CD4-positive, CD25-positive, alpha-beta regulatory T cell (primary cell): ENCODE data around the gene L1CAM. TPM values are rescaled to one million over a fixed set of nuclear protein-coding genes. Genes with fewer than 3 reads are reported as not detected.

Experiments used
- ATAC-seq, 2 donors: fragments of 150-1000 bp; cut with Tn5 transposase; one replicate each; pipeline ENCODE4 v1.10.0; 2021; ENCODE audit warnings: low read depth in 2 of 2, moderate number of reproducible peaks in 2 of 2, moderate library complexity in 1 of 2
- DNase-seq, 3 donors: peaks; one replicate each; pipeline versions ENCODE4 v3.0.0 to v3.0.0-alpha.2; 2012 to 2022; ENCODE audit warnings: mixed read lengths in 1 of 3
- H3K27ac ChIP-seq: one replicate; pipeline ENCODE4 v1.7.0; 2013; ENCODE audit warnings: mild to moderate bottlenecking, low read length; ENCODE audit not compliant: insufficient read depth, poor library complexity, severe bottlenecking
- H3K27me3 ChIP-seq: one replicate; pipeline ENCODE4 v1.7.0; 2013; ENCODE audit warnings: low read length; ENCODE audit not compliant: control insufficient read depth, insufficient read depth
- H3K36me3 ChIP-seq: one replicate; pipeline ENCODE4 v1.7.0; 2013; ENCODE audit warnings: mild to moderate bottlenecking, low read length, moderate library complexity; ENCODE audit not compliant: control insufficient read depth, insufficient read depth
- H3K4me1 ChIP-seq: 2 replicates; pipeline ENCODE4 v1.7.0; 2013; ENCODE audit warnings: mild to moderate bottlenecking, low read length; ENCODE audit not compliant: insufficient read depth, control insufficient read depth, poor library complexity, severe bottlenecking
- H3K4me3 ChIP-seq: one replicate; pipeline ENCODE4 v1.7.0; 2013; ENCODE audit warnings: low read depth, mild to moderate bottlenecking, low read length, moderate library complexity
- H3K9me3 ChIP-seq, 2 experiments: 1 replicate in 1 of 2; 2 replicates in 1 of 2; pipeline ENCODE4 v1.7.0; 2013; ENCODE audit warnings: low read length in 2 of 2, mild to moderate bottlenecking in 1 of 2, moderate library complexity in 1 of 2; ENCODE audit not compliant: control insufficient read depth in 2 of 2
- H3K27ac Mint-ChIP-seq, 3 donors: one replicate each; pipeline ENCODE4 v1.8.0; 2020 to 2022; ENCODE audit warnings: mild to moderate bottlenecking in 3 of 3, mixed read lengths in 3 of 3, moderate library complexity in 2 of 3
- H3K27me3 Mint-ChIP-seq: one replicate; pipeline ENCODE4 v1.8.0; 2022; ENCODE audit warnings: mild to moderate bottlenecking, mixed read lengths
- H3K36me3 Mint-ChIP-seq: one replicate; pipeline ENCODE4 v1.8.0; 2020; ENCODE audit warnings: mixed read lengths
- H3K4me1 Mint-ChIP-seq, 4 donors: one replicate each; pipeline ENCODE4 v1.8.0; 2020 to 2022; ENCODE audit warnings: mixed read lengths in 4 of 4, mild to moderate bottlenecking in 1 of 4
- H3K4me3 Mint-ChIP-seq, 4 donors: one replicate each; pipeline ENCODE4 v1.8.0; 2020 to 2022; ENCODE audit warnings: mild to moderate bottlenecking in 4 of 4, mixed read lengths in 4 of 4, moderate library complexity in 3 of 4
- H3K9me3 Mint-ChIP-seq, 7 donors: one replicate each; pipeline ENCODE4 v1.8.0; 2020 to 2022; ENCODE audit warnings: mixed read lengths in 7 of 7, mild to moderate bottlenecking in 3 of 7, moderate library complexity in 2 of 7
- polyA plus RNA-seq, 4 donors: library from polyadenylated mRNA; unstranded; fragments of 300-500 nt; fragmentation: Illumina TruSeq; gene quantifications; one replicate each; pipeline ENCODE4 v1.2.3, GENCODE V29; 2021
- total RNA-seq: library from RNA; stranded (reverse); gene quantifications from one replicate; pipeline ENCODE4 v1.2.3, GENCODE V29; 2022

The L1CAM gene
- total and polyA plus RNA-seq, 5 donors from 2014 or later = 0.67 to 2.1 TPM; not detected in 3

DNA sequence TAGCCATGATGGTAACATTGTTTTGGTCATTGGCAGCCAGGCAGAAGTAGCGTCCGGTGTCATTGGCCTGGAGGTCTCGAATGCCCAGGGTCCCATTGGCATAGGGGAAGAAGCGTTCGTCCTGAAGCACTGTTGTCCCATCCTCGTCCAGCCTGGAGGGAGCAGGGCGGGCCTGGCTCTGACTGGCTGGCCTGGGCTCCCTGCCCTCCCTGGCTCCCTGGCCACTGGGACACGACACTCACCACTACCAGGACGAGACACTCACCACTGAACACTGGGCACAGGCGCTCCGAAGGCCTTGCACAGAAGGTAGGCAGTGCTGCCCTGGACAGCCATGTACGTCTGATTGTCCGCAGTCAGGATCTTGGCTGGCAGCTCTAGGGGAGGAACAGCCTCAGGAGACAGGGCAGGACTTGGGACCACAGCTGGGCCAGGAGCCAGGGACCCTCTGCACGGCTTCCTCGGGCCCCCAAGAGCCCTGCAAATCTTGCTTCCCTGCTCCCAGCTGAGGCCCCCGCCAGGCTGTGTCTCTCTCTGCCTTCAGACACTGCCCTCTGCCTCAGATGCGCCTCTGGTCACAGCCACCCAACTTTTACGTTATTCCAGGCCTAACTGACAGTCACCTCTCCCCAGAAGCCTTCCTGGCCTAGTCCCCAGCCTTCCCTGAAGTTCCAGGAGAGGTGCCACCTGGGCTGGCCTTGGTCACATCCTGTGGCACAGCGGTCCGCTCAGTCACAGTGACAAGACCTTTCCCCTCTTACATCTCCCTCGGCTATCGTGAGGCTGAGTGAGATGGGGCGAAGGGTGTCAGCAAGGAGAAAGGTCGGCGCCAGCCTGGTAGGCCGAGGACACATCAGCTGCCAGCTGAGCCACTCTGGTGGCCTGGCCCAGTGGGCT is 17.1 kb downstream of the L1CAM start:
- Histone ChIP-seq H3K27me3 (no peaks in the 10 kb centered on the region), H3K36me3 (no peaks in the 10 kb centered on the region), H3K9me3 (no peaks in the 10 kb centered on the region), H3K27ac (no peak overlapping the region), H3K4me1 (no peaks in the 10 kb centered on the region), H3K4me3 (no peak overlapping the region)
- no peaks in the 10 kb centered on the region for H3K36me3 Mint-ChIP-seq
- H3K27ac Mint-ChIP-seq = no peak overlapping the region
- no peak for DNase-seq
- peaks cover 0 to 2% (median 0%) of the 10 kb centered on the region in 7 donors for H3K9me3 Mint-ChIP-seq
- no peaks in the 10 kb centered on the region for H3K27me3 Mint-ChIP-seq
- no peak overlapping the region for H3K4me3 Mint-ChIP-seq
- no peak for ATAC-seq
- H3K4me1 Mint-ChIP-seq = no peaks in the 10 kb centered on the region

DNA sequence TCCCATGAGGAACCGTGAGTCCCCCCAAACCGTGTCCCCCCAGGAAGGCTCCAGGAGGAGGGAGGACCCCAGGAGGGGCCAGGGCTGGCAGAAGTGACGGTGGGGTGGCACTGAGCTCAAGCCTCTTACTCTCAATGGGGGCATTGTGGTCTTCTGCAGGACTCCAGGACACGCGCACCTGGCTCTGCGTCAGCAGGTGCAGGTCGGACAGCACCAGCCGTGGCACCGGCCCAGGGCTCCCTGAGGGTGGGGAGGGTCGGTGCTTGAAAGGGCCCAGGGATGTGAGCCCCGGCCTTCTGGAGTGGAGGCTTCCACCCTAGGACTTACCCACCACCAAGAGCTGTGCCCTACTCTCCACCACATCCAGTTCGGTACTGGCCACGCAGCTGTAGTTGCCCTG is 18.3 kb downstream of the L1CAM start:
- no peaks in the 10 kb centered on the region for H3K27me3 Mint-ChIP-seq
- Histone ChIP-seq H3K4me1 (no peaks in the 10 kb centered on the region), H3K4me3 (no peak overlapping the region), H3K36me3 (no peaks in the 10 kb centered on the region), H3K9me3 (no peaks in the 10 kb centered on the region), H3K27me3 (no peaks in the 10 kb centered on the region), H3K27ac (no peak overlapping the region)
- no peak overlapping the region for H3K4me3 Mint-ChIP-seq
- H3K27ac Mint-ChIP-seq = no peak overlapping the region
- no peaks in the 10 kb centered on the region for H3K36me3 Mint-ChIP-seq
- H3K4me1 Mint-ChIP-seq = no peaks in the 10 kb centered on the region
- ATAC-seq (no peak), DNase-seq (no peak)
- no peaks in the 10 kb centered on the region for H3K9me3 Mint-ChIP-seq

DNA sequence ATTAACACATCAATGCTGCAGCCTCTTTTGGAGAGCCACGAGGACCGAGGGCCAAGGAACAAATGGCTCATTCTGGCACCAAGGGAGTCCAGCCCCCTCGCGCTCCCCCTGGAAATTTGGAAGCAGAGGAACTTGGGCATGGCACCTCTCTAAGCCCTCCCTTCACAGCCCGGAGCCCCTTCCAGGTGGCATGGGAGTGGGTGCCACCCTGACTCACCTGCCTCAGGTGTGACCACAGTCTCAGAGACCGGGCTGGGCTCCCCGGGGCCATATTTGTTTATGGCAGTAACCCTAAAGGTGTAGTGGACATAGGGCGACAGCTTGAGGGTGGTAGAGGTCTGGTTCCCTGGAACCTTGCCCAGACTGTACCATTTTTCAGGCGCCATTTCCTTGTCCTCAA is 18.8 kb downstream of the L1CAM start:
- H3K4me1 Mint-ChIP-seq = no peaks in the 10 kb centered on the region
- no peak overlapping the region for H3K27ac ChIP-seq
- no peak overlapping the region for H3K4me3 Mint-ChIP-seq
- ATAC-seq (no peak), DNase-seq (no peak)
- no peaks in the 10 kb centered on the region for H3K27me3 ChIP-seq
- no peaks in the 10 kb centered on the region for H3K36me3 Mint-ChIP-seq
- no peaks in the 10 kb centered on the region for H3K4me1 ChIP-seq
- H3K9me3 ChIP-seq = no peaks in the 10 kb centered on the region
- H3K27ac Mint-ChIP-seq = no peak overlapping the region
- no peaks in the 10 kb centered on the region for H3K36me3 ChIP-seq
- no peaks in the 10 kb centered on the region for H3K9me3 Mint-ChIP-seq
- H3K4me3 ChIP-seq = no peak overlapping the region
- H3K27me3 Mint-ChIP-seq = no peaks in the 10 kb centered on the region

DNA sequence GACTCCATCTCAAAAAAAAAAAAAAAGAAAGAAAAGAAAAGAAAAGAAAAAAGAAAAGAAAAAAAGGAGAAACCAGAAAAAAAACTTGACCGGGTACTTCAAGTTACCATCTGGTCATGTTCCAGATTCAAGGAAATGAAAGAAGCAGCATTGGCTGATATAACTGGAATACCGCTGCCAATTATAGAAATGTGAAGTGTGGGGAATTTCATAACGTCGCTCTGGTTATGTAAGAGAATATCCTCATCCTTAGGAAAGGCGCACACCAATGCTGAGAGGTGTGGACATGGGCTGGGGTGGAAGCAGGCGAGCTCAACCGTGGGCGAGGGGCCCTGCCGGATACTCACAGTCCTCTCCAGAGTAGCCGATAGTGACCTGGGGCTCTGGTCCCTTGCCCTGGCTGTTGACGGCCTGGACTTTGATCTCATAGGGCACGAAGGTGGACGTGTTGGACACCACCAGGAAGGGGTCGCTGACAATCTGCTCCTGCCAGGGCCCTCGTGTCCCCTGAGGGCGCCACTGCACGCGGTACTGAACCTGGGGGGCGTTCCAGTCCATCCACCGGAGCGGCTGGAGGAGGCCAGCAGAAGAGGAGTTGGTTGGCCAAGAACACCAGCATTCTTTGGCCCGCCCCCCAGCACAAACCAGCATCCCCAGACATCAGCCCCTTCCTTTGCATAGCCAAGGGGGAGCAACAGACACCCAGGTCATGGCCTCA is 19.5 kb downstream of the L1CAM start:
- no peaks in the 10 kb centered on the region for H3K9me3 Mint-ChIP-seq

DNA sequence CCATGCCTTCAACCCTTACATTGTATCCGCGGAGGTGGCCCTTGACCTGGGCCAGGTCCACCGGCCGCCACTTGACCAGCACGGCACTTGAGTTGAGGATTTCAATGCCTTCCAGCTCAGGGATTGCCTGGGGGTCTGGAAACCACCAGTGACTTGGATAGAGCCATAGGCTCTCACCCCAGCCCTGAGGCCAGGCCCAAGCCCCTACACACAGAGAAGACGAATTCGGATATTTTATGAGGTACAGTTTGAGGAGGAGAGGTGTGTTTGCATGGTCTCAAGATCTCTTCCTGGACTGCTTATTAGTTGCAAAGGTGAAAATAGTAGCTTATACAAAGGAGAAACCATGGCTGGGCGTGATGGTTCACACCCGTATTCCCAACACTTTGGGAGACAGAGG is 20.3 kb downstream of the L1CAM start:
- no peaks in the 10 kb centered on the region for H3K36me3 Mint-ChIP-seq
- Histone ChIP-seq H3K27me3 (no peaks in the 10 kb centered on the region), H3K9me3 (no peaks in the 10 kb centered on the region), H3K4me1 (no peaks in the 10 kb centered on the region), H3K27ac (no peak overlapping the region), H3K4me3 (no peak overlapping the region), H3K36me3 (no peaks in the 10 kb centered on the region)
- no peak overlapping the region for H3K27ac Mint-ChIP-seq
- no peak for DNase-seq
- ATAC-seq = no peak
- no peak overlapping the region for H3K4me3 Mint-ChIP-seq
- H3K27me3 Mint-ChIP-seq = no peaks in the 10 kb centered on the region
- H3K9me3 Mint-ChIP-seq = no peaks in the 10 kb centered on the region
- peaks cover 0 to 3% (median 0%) of the 10 kb centered on the region in 4 donors for H3K4me1 Mint-ChIP-seq

More for the DNA sequence above, 19.5 kb downstream of the L1CAM start:
- H3K27me3 Mint-ChIP-seq = no peaks in the 10 kb centered on the region
- no peaks in the 10 kb centered on the region for H3K36me3 ChIP-seq
- no peaks in the 10 kb centered on the region for H3K4me1 ChIP-seq
- H3K9me3 ChIP-seq = no peaks in the 10 kb centered on the region
- no peaks in the 10 kb centered on the region for H3K36me3 Mint-ChIP-seq
- H3K27ac ChIP-seq = no peak overlapping the region
- no peak for DNase-seq
- no peaks in the 10 kb centered on the region for H3K4me1 Mint-ChIP-seq
- H3K27ac Mint-ChIP-seq = no peak overlapping the region
- H3K27me3 ChIP-seq = no peaks in the 10 kb centered on the region
- H3K4me3 ChIP-seq = no peak overlapping the region
- H3K4me3 Mint-ChIP-seq = no peak overlapping the region
- no peak for ATAC-seq

DNA sequence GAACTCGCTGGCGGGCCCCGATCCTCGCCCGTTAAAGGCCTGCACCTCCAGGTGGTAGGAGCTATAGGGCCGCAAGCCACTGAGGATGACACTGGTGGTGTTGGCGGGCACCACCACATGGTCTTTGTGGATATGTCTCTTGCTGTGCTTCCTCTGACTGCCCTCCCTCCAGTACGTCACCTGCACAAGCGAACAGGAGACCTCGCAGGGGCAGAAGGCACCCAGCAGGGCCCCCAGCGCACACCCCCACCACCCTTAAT is 20.7 kb downstream of the L1CAM start:
- no peak for ATAC-seq
- Histone ChIP-seq H3K9me3 (no peaks in the 10 kb centered on the region), H3K4me1 (no peaks in the 10 kb centered on the region), H3K36me3 (no peaks in the 10 kb centered on the region), H3K4me3 (no peak overlapping the region), H3K27ac (no peak overlapping the region), H3K27me3 (no peaks in the 10 kb centered on the region)
- Mint-ChIP-seq H3K4me1 (peaks cover 0 to 5% (median 0%) of the 10 kb centered on the region in 4 donors), H3K27me3 (no peaks in the 10 kb centered on the region), H3K9me3 (no peaks in the 10 kb centered on the region), H3K36me3 (no peaks in the 10 kb centered on the region), H3K4me3 (no peak overlapping the region), H3K27ac (no peak overlapping the region)
- DNase-seq = no peak

DNA sequence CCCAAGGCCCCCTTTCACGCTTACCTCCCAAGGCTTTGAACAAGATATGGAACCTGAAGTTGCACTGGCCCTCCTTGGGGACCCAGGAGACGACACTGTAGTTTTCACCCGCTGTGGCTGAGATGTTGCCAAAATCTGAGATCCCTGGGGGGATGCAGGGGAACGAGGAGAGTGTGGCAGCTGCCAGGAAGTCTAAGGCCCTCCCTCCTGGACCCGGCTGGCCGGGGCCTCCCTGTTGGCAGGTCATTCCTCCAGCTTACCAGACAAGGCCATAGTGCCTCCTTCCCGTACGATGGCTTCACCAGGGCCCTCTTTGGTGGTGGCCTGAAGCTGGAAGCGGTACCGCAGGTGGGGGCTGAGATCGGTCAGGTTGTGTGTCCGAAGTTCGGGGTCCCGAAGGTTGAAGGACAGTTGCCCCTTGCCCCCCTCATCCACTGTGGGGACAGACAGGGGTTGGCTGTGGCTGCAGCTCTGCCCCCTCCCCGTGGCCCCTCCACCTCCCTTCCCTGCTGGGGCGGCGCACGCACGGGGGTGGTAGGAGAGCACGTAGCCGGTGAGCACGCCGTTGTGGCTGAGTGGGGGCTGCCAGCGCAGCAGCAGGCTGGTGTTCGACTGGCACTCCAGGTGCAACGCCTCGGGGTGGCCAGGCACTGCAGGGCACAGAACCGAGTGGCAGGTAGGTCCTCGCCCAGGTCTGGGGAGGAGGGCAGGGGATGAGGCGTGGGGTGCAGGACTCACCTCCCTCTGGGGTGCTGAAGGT is 21.2 kb downstream of the L1CAM start:
- no peaks in the 10 kb centered on the region for H3K9me3 Mint-ChIP-seq
- Histone ChIP-seq H3K4me1 (no peaks in the 10 kb centered on the region), H3K9me3 (no peaks in the 10 kb centered on the region), H3K27me3 (no peaks in the 10 kb centered on the region), H3K4me3 (no peak overlapping the region), H3K36me3 (no peaks in the 10 kb centered on the region), H3K27ac (no peak overlapping the region)
- no peak overlapping the region for H3K4me3 Mint-ChIP-seq
- no peak for ATAC-seq
- H3K4me1 Mint-ChIP-seq = peaks cover 0 to 5% (median 0%) of the 10 kb centered on the region in 4 donors
- H3K36me3 Mint-ChIP-seq = no peaks in the 10 kb centered on the region
- no peaks in the 10 kb centered on the region for H3K27me3 Mint-ChIP-seq
- DNase-seq = no peak
- H3K27ac Mint-ChIP-seq = no peak overlapping the region
